NCI-H748 (cell line): ENCODE results near the gene CCDC91.
"Not testable (repeated sequence)": the region's sequence is repeated elsewhere in the genome, so short reads cannot be mapped to it uniquely, and the experiment has no call there.

Experiments used
- DNase-seq: peaks from one replicate; lab custom pipeline; 2025; ENCODE audit not compliant: unreplicated experiment; lab: John Stamatoyannopoulos, UW

Gene CCDC91

GRCh38 chr12:28446031-28446430 is 255.8 kb downstream of the CCDC91 start:
- no peak for DNase-seq

GRCh38 chr12:28453686-28454085 is 263.4 kb downstream of the CCDC91 start:
- no peak for DNase-seq

- no peak for DNase-seq
Observed at GRCh38 chr12:28456934-28457710, 266.9 kb downstream of the CCDC91 start.

GRCh38 chr12:28457785-28458184 is 267.5 kb downstream of the CCDC91 start:
- no peak for DNase-seq

GRCh38 chr12:28459481-28459880 is 269.2 kb downstream of the CCDC91 start:
- no peak for DNase-seq

- DNase-seq, result no peak
Observed at GRCh38 chr12:28460420-28461130, 270.3 kb downstream of the CCDC91 start.

GRCh38 chr12:28463396-28463795 is 273.1 kb downstream of the CCDC91 start:
- DNase-seq, result no peak

GRCh38 chr12:28471762-28472161 is 281.5 kb downstream of the CCDC91 start:
- not testable (repeated sequence) for DNase-seq

GRCh38 chr12:28476206-28476605 is 285.9 kb downstream of the CCDC91 start:
- DNase-seq, result not testable (repeated sequence)

GRCh38 chr12:28479097-28479496 is 288.8 kb downstream of the CCDC91 start:
- not testable (repeated sequence) for DNase-seq

GRCh38 chr12:28479683-28480082 is 289.4 kb downstream of the CCDC91 start:
- DNase-seq, result no peak

GRCh38 chr12:28484156-28484555 is 293.9 kb downstream of the CCDC91 start:
- DNase-seq, result no peak

- no peak for DNase-seq
Observed at GRCh38 chr12:28486521-28486920, 296.3 kb downstream of the CCDC91 start.

- DNase-seq, result no peak
Observed at GRCh38 chr12:28489246-28489645, 299.0 kb downstream of the CCDC91 start.

- no peak for DNase-seq
Observed at GRCh38 chr12:28497889-28498411, 307.7 kb downstream of the CCDC91 start.

- no peak for DNase-seq
Observed at GRCh38 chr12:28498850-28499249, 308.6 kb downstream of the CCDC91 start.

- no peak for DNase-seq
Observed at GRCh38 chr12:28500373-28501024, 310.2 kb downstream of the CCDC91 start.

GRCh38 chr12:28506271-28506670 is 316.0 kb downstream of the CCDC91 start:
- DNase-seq, result no peak

GRCh38 chr12:28507033-28507432 is 316.8 kb downstream of the CCDC91 start:
- no peak for DNase-seq

- no peak for DNase-seq
Observed at GRCh38 chr12:28507867-28508266, 317.6 kb downstream of the CCDC91 start.

GRCh38 chr12:28512406-28512805 is 322.1 kb downstream of the CCDC91 start:
- no peak for DNase-seq

GRCh38 chr12:28512876-28513275 is 322.6 kb downstream of the CCDC91 start:
- DNase-seq, result no peak
